HS-27A (cell line): ENCODE measurements around the gene SOX3.

Experiments used
- DNase-seq: peaks from one replicate; pipeline ENCODE4 v3.0.0-alpha.2; 2012; ENCODE audit warnings: low read depth, missing footprints

The SOX3 gene

GRCh38 chrX:140495739-140496138 is 9.1 kb downstream of the SOX3 start:
- DNase-seq, result no peak

GRCh38 chrX:140492066-140492994 is 12.5 kb downstream of the SOX3 start:
- no peak for DNase-seq

- DNase-seq, result no peak
Measured at GRCh38 chrX:140480765-140481164, 24.1 kb downstream of the SOX3 start.

DNA sequence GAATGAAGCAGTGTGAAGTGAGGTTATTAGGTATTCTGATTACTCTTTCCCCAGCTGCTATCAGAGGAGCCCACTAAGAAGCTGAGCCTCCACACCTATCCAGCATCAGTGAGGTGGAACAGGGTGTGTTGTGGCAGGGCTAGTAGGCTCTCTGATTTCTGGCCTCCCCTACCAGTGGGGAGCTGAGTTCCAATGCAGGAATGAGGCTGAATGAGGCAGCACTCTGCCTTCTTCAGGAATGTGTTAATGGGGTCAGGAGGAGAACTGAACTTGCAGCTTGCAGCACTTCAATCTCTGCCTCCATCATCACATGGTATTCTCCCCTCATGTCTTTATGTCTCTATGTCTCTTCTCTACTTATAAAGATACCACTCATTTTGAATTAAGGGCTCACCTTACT is 26.9 kb downstream of the SOX3 start:
- DNase-seq, result no peak

- no peak for DNase-seq
Measured at GRCh38 chrX:140475025-140475424, 29.8 kb downstream of the SOX3 start.

GRCh38 chrX:140467211-140467610 is 37.7 kb downstream of the SOX3 start:
- no peak for DNase-seq
